OCI-LY1 (cell line): ENCODE measurements around the gene IKZF3.
A peak's percentile ranks its signal among the peaks of the same experiment; 100 is the strongest.

Experiments
- H2AFZ ChIP-seq: fragments of 200-600 bp; sonication (generic), shearing (Covaris generic); 2 replicates; pipeline ENCODE4 v1.6.0; 2014; ENCODE audit warnings: antibody characterized with exemption, mild to moderate bottlenecking, low read length
- H3F3A ChIP-seq: fragments of 200-600 bp; sonication (generic), shearing (Covaris generic); 2 replicates; pipeline ENCODE4 v1.6.0; 2014; ENCODE audit warnings: mild to moderate bottlenecking, antibody characterized with exemption, low read length, moderate library complexity; ENCODE audit not compliant: insufficient read depth
- H3K27ac ChIP-seq: fragments of 200-600 bp; sonication (generic); 2 replicates; pipeline ENCODE4 v1.5.1; 2014; ENCODE audit warnings: low read length, mixed run types, mild to moderate bottlenecking, low read depth; ENCODE audit not compliant: poor library complexity, severe bottlenecking
- H3K27me3 ChIP-seq: fragments of 200-600 bp; sonication (generic); 2 replicates; pipeline ENCODE4 v1.6.0; 2014; ENCODE audit warnings: antibody characterized with exemption, mild to moderate bottlenecking, low read length, moderate library complexity; ENCODE audit not compliant: insufficient read depth
- H3K36me3 ChIP-seq: fragments of 200-600 bp; sonication (generic); 2 replicates; pipeline ENCODE4 v1.6.1; 2014; ENCODE audit warnings: mild to moderate bottlenecking, antibody characterized with exemption, low read length, moderate library complexity, mixed read lengths; ENCODE audit not compliant: insufficient read depth
- H3K4me1 ChIP-seq: fragments of 200-600 bp; sonication (generic); 2 replicates; pipeline ENCODE4 v1.5.1; 2014; ENCODE audit warnings: mild to moderate bottlenecking, low read length, moderate library complexity; ENCODE audit not compliant: insufficient read depth, severe bottlenecking
- H3K4me2 ChIP-seq: fragments of 200-600 bp; sonication (generic), shearing (Covaris generic); 2 replicates; pipeline ENCODE4 v1.6.1; 2014; ENCODE audit warnings: low read length
- H3K4me3 ChIP-seq: fragments of 200-600 bp; sonication (generic); 2 replicates; pipeline ENCODE4 v1.5.1; 2014; ENCODE audit warnings: low read length, low read depth, mild to moderate bottlenecking, mixed read lengths; ENCODE audit not compliant: poor library complexity, severe bottlenecking
- H3K79me2 ChIP-seq: fragments of 200-600 bp; shearing (Covaris generic); 2 replicates; pipeline ENCODE4 v1.6.1; 2016; ENCODE audit warnings: mixed run types, low read length, mixed read lengths; ENCODE audit not compliant: insufficient read depth
- H3K9ac ChIP-seq: fragments of 200-600 bp; sonication (generic), shearing (Covaris generic); 2 replicates; pipeline ENCODE4 v1.6.1; 2014; ENCODE audit warnings: mild to moderate bottlenecking, low read length, mixed read lengths
- H3K9me2 ChIP-seq: fragments of 200-600 bp; sonication (generic), shearing (Covaris generic); 2 replicates; pipeline ENCODE4 v1.6.1; 2014; ENCODE audit warnings: low read depth, mild to moderate bottlenecking, low read length, mixed read lengths
- H3K9me3 ChIP-seq: fragments of 200-600 bp; shearing (Covaris generic); 2 replicates; pipeline ENCODE4 v1.6.1; 2014; ENCODE audit warnings: low read length, mixed read lengths
- H4K20me1 ChIP-seq: fragments of 200-600 bp; sonication (generic), shearing (Covaris generic); 2 replicates; pipeline ENCODE4 v1.6.0; 2016; ENCODE audit warnings: mild to moderate bottlenecking, low read length; ENCODE audit not compliant: insufficient read depth
- CTCF ChIP-seq: fragments of 200-600 bp; sonication (generic), shearing (Covaris generic); IDR thresholded peaks from 2 replicates; pipeline ENCODE4 v1.5.1; 2017; ENCODE audit warnings: mild to moderate bottlenecking, antibody characterized with exemption, low read length, moderate library complexity, mixed read lengths
- EZH2 ChIP-seq: fragments of 200-600 bp; sonication (generic), shearing (Covaris generic); IDR thresholded peaks from 2 replicates; pipeline ENCODE4 v1.8.0; 2017; ENCODE audit warnings: borderline replicate concordance, mixed run types, mild to moderate bottlenecking, antibody characterized with exemption, low read length, moderate library complexity, mixed read lengths

Gene IKZF3

GRCh38 chr17:39746145-39746461 is 118.0 kb downstream of the IKZF3 start:
- Histone ChIP-seq H3F3A (no peaks in the 10 kb centered on the region), H3K4me2 (no peak overlapping the region), H3K27ac (no peak overlapping the region), H3K9ac (no peak overlapping the region), H3K4me1 (no peaks in the 10 kb centered on the region), H3K9me3 (no peaks in the 10 kb centered on the region), H2AFZ (no peak overlapping the region), H3K9me2 (no peaks in the 10 kb centered on the region), H4K20me1 (no peaks in the 10 kb centered on the region), H3K4me3 (no peak overlapping the region), H3K36me3 (no peaks in the 10 kb centered on the region; the same call in 1 of the 2 replicates), H3K79me2 (no peaks in the 10 kb centered on the region), H3K27me3 (no peaks in the 10 kb centered on the region)
- TF ChIP-seq CTCF: no peak
- TF ChIP-seq EZH2: no peak

- no peaks in the 10 kb centered on the region for H3K4me1 ChIP-seq
- no peaks in the 10 kb centered on the region for H4K20me1 ChIP-seq
- no peaks in the 10 kb centered on the region; the same call in 1 of the 2 replicates for H3K36me3 ChIP-seq
- no peaks in the 10 kb centered on the region for H3F3A ChIP-seq
- H3K9me2 ChIP-seq: no peaks in the 10 kb centered on the region
- H3K27ac ChIP-seq: no peak overlapping the region
- H3K4me2 ChIP-seq: no peak overlapping the region
- TF ChIP-seq EZH2 (no peak), CTCF (no peak)
- H2AFZ ChIP-seq: no peak overlapping the region
- no peaks in the 10 kb centered on the region for H3K79me2 ChIP-seq
- H3K9me3 ChIP-seq: no peaks in the 10 kb centered on the region
- H3K9ac ChIP-seq: no peak overlapping the region
- no peaks in the 10 kb centered on the region for H3K27me3 ChIP-seq
- no peak overlapping the region for H3K4me3 ChIP-seq
Measured at GRCh38 chr17:39745335-39746144, 118.6 kb downstream of the IKZF3 start.

- H2AFZ ChIP-seq: no peak overlapping the region
- H4K20me1 ChIP-seq: no peaks in the 10 kb centered on the region
- no peaks in the 10 kb centered on the region for H3F3A ChIP-seq
- no peaks in the 10 kb centered on the region; the same call in 1 of the 2 replicates for H3K36me3 ChIP-seq
- H3K4me2 ChIP-seq: no peak overlapping the region
- H3K27me3 ChIP-seq: no peaks in the 10 kb centered on the region
- peaks cover 5% of the 10 kb centered on the region for H3K4me1 ChIP-seq
- no peak overlapping the region for H3K4me3 ChIP-seq
- TF ChIP-seq CTCF (0 out of 2 replicates have a peak, but pooled peaks have one; percentile 13), EZH2 (no peak)
- no peak overlapping the region for H3K27ac ChIP-seq
- H3K9me2 ChIP-seq: no peaks in the 10 kb centered on the region
- no peak overlapping the region for H3K9ac ChIP-seq
- no peaks in the 10 kb centered on the region for H3K9me3 ChIP-seq
- no peaks in the 10 kb centered on the region for H3K79me2 ChIP-seq
Measured at GRCh38 chr17:39744836-39745215, 119.3 kb downstream of the IKZF3 start.
